HL-60 (cell line): ENCODE data around the gene IGFALS.

Experiments
- DNase-seq, 2 experiments: peaks; one replicate each; pipeline ENCODE4 v3.0.0-alpha.2; 2010 to 2020; ENCODE audit warnings: low read depth in 1 of 2, low spot score in 1 of 2
- H3K27ac ChIP-seq: fragments of 250-450 bp; sonication (Bioruptor Pico); replicated peaks from 2 replicates; pipeline ENCODE4 v1.5.1; 2020; ENCODE audit warnings: mild to moderate bottlenecking, moderate library complexity
- H3K27me3 ChIP-seq: fragments of 250-450 bp; sonication (Bioruptor Pico); 2 replicates; pipeline ENCODE4 v1.5.1; 2021; ENCODE audit warnings: mild to moderate bottlenecking, moderate library complexity; ENCODE audit not compliant: insufficient read depth, poor library complexity, severe bottlenecking
- H3K4me3 ChIP-seq: replicated peaks from 2 replicates; pipeline ENCODE4 v1.5.1; 2011; ENCODE audit warnings: mild to moderate bottlenecking, control low read depth, low read length; ENCODE audit not compliant: insufficient read depth
- GABPA ChIP-seq: IDR thresholded peaks from 2 replicates; pipeline ENCODE4 v1.6.1; 2012; ENCODE audit warnings: low read depth
- POLR2AphosphoS5 ChIP-seq: IDR thresholded peaks from 2 replicates; pipeline ENCODE4 v1.6.1; 2012; ENCODE audit warnings: low read depth
- SPI1 ChIP-seq: IDR thresholded peaks from 2 replicates; pipeline ENCODE4 v1.6.1; 2012; ENCODE audit warnings: low read depth, mild to moderate bottlenecking, borderline replicate concordance
- TF ChIP-seq, protein P1 (sequence below): IDR thresholded peaks from one replicate; pipeline ENCODE4 v1.5.1; 2011; ENCODE audit warnings: low read length, control low read depth, inconsistent platforms; ENCODE audit not compliant: insufficient read depth
- TF ChIP-seq, protein P2 (sequence below): IDR thresholded peaks from 2 replicates; pipeline ENCODE4 v1.6.1; 2012; ENCODE audit warnings: low read depth; ENCODE audit not compliant: insufficient replicate concordance

IGFALS gene

DNA sequence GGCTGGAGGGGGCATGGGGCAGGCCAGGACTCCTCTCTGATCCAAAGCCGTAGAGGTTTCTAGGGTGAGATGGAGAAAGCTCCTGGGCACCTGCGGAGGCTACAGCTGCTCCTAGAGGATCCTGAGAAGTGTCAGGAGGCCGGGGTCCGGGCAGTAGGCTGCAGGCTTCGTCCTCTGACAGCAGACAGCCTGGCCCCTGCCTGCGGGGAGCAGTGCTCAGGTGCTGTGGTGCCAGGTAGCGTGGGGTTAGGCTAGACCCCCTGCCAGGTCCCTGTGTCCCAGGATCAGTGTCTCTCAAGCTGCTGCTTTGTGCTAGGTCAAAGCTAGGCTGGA, 19.1 kb downstream of the IGFALS start:
- Histone ChIP-seq H3K4me3 (peak overlapping the region; percentile 96), H3K27ac (peak overlapping the region; percentile 91)

DNA sequence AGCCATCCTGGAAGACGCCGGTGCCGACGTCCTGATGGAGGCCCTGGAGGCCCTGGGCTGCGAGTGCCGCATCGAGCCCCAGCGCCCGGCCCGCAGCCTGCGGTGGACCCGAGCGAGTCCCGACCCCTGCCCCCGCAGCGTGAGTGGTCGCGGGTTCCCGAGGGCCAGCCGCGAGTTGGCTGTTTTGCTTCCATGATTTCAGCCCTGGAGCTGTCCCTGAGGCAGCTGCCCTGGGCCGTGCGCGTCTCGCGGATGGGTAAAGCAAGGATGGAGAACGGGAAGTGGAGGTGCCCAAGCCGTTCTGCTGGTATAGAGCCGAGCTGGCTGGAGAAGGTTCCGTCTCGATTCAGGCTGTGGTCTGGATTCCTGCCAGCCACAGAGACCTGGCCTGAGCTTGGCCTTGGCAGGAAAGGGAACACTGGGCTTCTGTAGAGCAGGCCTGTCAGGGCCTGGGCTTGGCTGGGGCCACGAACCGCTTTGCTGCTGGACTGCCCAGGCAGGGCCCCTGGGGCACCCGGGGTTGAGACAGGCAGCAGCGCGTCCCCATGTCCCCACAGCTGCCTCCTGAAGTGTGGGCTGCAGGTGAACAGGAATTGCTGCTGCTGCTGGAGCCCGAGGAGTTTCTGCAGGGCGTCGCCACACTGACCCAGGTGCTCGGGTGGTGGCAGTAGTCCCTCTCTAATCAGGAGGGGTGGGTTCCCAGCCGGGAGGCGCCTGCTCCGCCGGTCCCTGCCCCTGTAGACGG, 19.6 kb downstream of the IGFALS start:
- Histone ChIP-seq H3K27ac (peak overlapping the region; percentile 91), H3K27me3 (no peaks in the 10 kb centered on the region), H3K4me3 (peak overlapping the region; percentile 96)
- TF ChIP-seq SPI1 (peak; percentile 85), GABPA (0 out of 2 replicates have a peak, but pooled peaks have one; percentile 18), POLR2AphosphoS5 (no peak)
- TF ChIP-seq, protein P1, sequence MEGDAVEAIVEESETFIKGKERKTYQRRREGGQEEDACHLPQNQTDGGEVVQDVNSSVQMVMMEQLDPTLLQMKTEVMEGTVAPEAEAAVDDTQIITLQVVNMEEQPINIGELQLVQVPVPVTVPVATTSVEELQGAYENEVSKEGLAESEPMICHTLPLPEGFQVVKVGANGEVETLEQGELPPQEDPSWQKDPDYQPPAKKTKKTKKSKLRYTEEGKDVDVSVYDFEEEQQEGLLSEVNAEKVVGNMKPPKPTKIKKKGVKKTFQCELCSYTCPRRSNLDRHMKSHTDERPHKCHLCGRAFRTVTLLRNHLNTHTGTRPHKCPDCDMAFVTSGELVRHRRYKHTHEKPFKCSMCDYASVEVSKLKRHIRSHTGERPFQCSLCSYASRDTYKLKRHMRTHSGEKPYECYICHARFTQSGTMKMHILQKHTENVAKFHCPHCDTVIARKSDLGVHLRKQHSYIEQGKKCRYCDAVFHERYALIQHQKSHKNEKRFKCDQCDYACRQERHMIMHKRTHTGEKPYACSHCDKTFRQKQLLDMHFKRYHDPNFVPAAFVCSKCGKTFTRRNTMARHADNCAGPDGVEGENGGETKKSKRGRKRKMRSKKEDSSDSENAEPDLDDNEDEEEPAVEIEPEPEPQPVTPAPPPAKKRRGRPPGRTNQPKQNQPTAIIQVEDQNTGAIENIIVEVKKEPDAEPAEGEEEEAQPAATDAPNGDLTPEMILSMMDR: no peak
- DNase-seq: peak; percentile 57 to 69

More for the DNA sequence above, 19.1 kb downstream of the IGFALS start:
- DNase-seq: no peak
- no peak for TF ChIP-seq GABPA
- no peaks in the 10 kb centered on the region for H3K27me3 ChIP-seq

DNA sequence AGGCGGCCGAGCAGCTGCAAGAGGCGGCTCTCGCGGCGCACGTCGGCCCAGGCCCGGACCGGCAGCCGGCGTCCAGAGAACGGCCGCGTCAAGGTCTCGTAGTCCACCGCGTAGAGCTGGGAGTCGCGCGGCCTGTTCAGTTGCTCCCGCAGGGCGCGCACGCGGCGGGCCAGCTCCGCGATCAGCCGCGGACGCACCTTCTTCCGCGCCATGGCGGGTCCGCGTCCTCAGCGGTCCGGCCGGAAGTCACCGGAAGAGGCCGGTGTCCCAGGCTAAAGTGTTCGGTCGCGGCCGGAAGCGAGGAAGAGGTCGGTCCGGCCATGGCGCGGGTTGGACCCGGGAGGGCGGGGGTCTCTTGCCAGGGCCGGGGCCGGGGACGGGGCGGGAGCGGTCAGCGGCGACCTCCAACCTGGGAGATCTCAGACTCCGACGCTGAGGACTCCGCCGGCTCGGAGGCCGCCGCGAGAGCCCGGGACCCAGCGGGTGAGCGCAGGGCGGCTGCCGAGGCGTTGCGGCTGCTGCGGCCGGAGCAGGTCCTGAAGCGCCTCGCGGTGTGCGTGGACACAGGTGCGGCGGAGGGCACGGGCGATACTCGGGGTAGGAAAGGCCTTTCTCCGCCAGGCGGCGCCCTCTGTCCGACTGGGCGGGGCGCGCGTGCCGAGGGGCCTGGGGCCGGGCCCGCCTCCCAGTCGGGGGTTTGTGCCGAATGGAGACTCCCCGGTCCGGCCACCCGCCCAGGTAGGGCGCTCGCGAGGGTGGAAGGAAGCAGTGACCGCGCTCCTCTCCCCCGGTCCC, 20.4 kb downstream of the IGFALS start, which contains the start of gene MRPS34:
Gene MRPS34 (minus strand): TSS at position 227 of the 795 bp plus-strand sequence. CDS start 15 bp downstream, at position 212.
- Histone ChIP-seq H3K27me3 (no peaks in the 10 kb centered on the region), H3K4me3 (peak within 1 kb of the TSS; percentile 96), H3K27ac (peak within 1 kb of the TSS; percentile 91)
- DNase-seq: peak; percentile 81 to 89
- TF ChIP-seq SPI1 (no peak), POLR2AphosphoS5 (peak; percentile 56), GABPA (peak; percentile 98)
- TF ChIP-seq, protein P1: peak; percentile 50
- TF ChIP-seq, protein P2, sequence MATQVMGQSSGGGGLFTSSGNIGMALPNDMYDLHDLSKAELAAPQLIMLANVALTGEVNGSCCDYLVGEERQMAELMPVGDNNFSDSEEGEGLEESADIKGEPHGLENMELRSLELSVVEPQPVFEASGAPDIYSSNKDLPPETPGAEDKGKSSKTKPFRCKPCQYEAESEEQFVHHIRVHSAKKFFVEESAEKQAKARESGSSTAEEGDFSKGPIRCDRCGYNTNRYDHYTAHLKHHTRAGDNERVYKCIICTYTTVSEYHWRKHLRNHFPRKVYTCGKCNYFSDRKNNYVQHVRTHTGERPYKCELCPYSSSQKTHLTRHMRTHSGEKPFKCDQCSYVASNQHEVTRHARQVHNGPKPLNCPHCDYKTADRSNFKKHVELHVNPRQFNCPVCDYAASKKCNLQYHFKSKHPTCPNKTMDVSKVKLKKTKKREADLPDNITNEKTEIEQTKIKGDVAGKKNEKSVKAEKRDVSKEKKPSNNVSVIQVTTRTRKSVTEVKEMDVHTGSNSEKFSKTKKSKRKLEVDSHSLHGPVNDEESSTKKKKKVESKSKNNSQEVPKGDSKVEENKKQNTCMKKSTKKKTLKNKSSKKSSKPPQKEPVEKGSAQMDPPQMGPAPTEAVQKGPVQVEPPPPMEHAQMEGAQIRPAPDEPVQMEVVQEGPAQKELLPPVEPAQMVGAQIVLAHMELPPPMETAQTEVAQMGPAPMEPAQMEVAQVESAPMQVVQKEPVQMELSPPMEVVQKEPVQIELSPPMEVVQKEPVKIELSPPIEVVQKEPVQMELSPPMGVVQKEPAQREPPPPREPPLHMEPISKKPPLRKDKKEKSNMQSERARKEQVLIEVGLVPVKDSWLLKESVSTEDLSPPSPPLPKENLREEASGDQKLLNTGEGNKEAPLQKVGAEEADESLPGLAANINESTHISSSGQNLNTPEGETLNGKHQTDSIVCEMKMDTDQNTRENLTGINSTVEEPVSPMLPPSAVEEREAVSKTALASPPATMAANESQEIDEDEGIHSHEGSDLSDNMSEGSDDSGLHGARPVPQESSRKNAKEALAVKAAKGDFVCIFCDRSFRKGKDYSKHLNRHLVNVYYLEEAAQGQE: peak; percentile 66

DNA sequence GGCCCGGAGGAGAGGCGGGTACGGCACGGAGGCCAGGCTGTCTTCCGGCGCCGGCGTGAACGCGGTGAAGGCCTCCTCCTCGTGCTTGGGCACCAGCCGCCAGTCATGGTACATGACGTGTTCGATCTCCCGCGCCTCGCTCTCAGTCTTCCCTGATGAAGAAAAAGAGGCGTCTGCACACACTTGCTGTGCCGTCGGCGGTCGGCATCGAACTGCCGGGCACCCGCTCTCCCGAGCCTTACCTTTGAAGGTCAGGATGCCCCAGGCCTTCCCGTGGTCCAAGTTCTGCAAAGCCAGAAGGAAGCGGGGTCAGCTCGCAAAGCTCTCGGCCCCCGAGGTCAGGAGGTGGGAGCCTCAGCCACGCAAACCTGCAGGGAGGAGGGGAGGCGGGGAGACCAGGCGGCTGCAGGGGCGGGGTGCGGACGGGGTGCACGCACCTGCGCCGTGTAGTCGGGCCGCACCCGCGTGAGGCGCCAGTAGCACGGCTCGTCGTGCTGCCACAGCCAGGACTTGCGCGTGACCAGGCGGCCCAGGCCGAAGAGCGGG, 21.1 kb downstream of the IGFALS start, which contains the start of gene EME2:
Gene EME2 (plus strand): TSS at position 449 of the 546 bp plus-strand sequence. CDS start 418 bp downstream, outside the sequence.
- no peaks in the 10 kb centered on the region for H3K27me3 ChIP-seq
- TF ChIP-seq SPI1 (no peak), GABPA (no peak), POLR2AphosphoS5 (no peak)
- TF ChIP-seq, protein P2: no peak
- TF ChIP-seq, protein P1: no peak
- peak within 1 kb of the TSS; percentile 96 for H3K4me3 ChIP-seq
- peak; percentile 59 to 79 for DNase-seq
- peak within 1 kb of the TSS; percentile 91 for H3K27ac ChIP-seq
